GM21360 (cell line): Measurements from ENCODE around the gene GAGE10.

Source experiments
- ATAC-seq: cut with Tn5 transposase; IDR thresholded peaks from one replicate; pipeline ENCODE4 v1.9.1; 2021; ENCODE audit warnings: mild to moderate bottlenecking, moderate library complexity; ENCODE audit not compliant: unreplicated experiment

The GAGE10 gene

GRCh38 chrX:49303346-49303745 lies at the start of gene GAGE10:
Gene GAGE10, plus strand, starts transcription at chrX:49303646. Its CDS starts 1,214 bp downstream, at chrX:49304860.
- no peak for ATAC-seq

- ATAC-seq, result no peak
Observed at GRCh38 chrX:49254639-49255038, 48.8 kb upstream of the GAGE10 start.

GRCh38 chrX:49256268-49256995 lies 47.0 kb upstream of the GAGE10 start:
- no peak for ATAC-seq

- no peak for ATAC-seq
Observed at GRCh38 chrX:49257074-49257790, 46.2 kb upstream of the GAGE10 start.

- ATAC-seq, result no peak
Observed at GRCh38 chrX:49257846-49258748, 45.3 kb upstream of the GAGE10 start.

- ATAC-seq, result no peak
Observed at GRCh38 chrX:49258749-49259124, 44.7 kb upstream of the GAGE10 start.

GRCh38 chrX:49260221-49260985 lies 43.0 kb upstream of the GAGE10 start:
- ATAC-seq, result no peak

- no peak for ATAC-seq
Observed at GRCh38 chrX:49262603-49263002, 40.8 kb upstream of the GAGE10 start.

- ATAC-seq, result no peak
Observed at GRCh38 chrX:49263631-49264030, 39.8 kb upstream of the GAGE10 start.

- ATAC-seq, result no peak
Observed at GRCh38 chrX:49264460-49264859, 39.0 kb upstream of the GAGE10 start, which contains the start of gene FOXP3. Gene FOXP3, minus strand, starts transcription at chrX:49264710. Its CDS starts 6,205 bp downstream, at chrX:49258505.

GRCh38 chrX:49266523-49267445 lies 36.7 kb upstream of the GAGE10 start:
- no peak for ATAC-seq

GRCh38 chrX:49268702-49269009 lies 34.8 kb upstream of the GAGE10 start:
- no peak for ATAC-seq

- ATAC-seq, result peak; percentile 81
Observed at GRCh38 chrX:49269010-49269766, 34.3 kb upstream of the GAGE10 start.

GRCh38 chrX:49269767-49270248 lies 33.6 kb upstream of the GAGE10 start, which contains the start of gene PPP1R3F:
Gene PPP1R3F, plus strand, starts transcription at chrX:49269793. Its CDS starts 77 bp downstream, at chrX:49269870.
- ATAC-seq, result peak; percentile 2

- ATAC-seq, result no peak
Observed at GRCh38 chrX:49270249-49270921, 33.1 kb upstream of the GAGE10 start.

GRCh38 chrX:49271341-49271740 lies 32.1 kb upstream of the GAGE10 start:
- ATAC-seq, result no peak

GRCh38 chrX:49272421-49272820 lies 31.0 kb upstream of the GAGE10 start:
- ATAC-seq, result no peak

GRCh38 chrX:49273181-49273727 lies 30.2 kb upstream of the GAGE10 start:
- ATAC-seq, result no peak
